ENCODE data around the gene ENOX1.

ENOX1 gene

GRCh38 chr13:43411211-43411610 is 375.6 kb downstream of the ENOX1 start:
- Histone ChIP-seq H3K36me3 (ENCODE audit: control insufficient read depth, insufficient read depth, low read length) (no peaks in the 10 kb centered on the region), H3K4me3 (ENCODE audit: low read depth, low read length) (no peak overlapping the region), H3K9ac (ENCODE audit: low read depth, low read length) (no peak overlapping the region), H3K4me1 (ENCODE audit: control insufficient read depth, insufficient read depth, low read length) (no peaks in the 10 kb centered on the region), H3K9me3 (ENCODE audit: control insufficient read depth, insufficient read depth, low read length) (no peaks in the 10 kb centered on the region), H3K27me3 (ENCODE audit: control insufficient read depth, insufficient read depth, low read length) (no peaks in the 10 kb centered on the region)

- Histone ChIP-seq H3K9ac (ENCODE audit: low read depth, low read length) (no peak overlapping the region), H3K36me3 (ENCODE audit: control insufficient read depth, insufficient read depth, low read length) (no peaks in the 10 kb centered on the region), H3K4me1 (ENCODE audit: control insufficient read depth, insufficient read depth, low read length) (no peaks in the 10 kb centered on the region)
Observed at GRCh38 chr13:43408274-43408673, 378.5 kb downstream of the ENOX1 start.

GRCh38 chr13:43407023-43407581 is 379.7 kb downstream of the ENOX1 start:
- Histone ChIP-seq H3K36me3 (ENCODE audit: control insufficient read depth, insufficient read depth, low read length) (no peaks in the 10 kb centered on the region), H3K9me3 (ENCODE audit: control insufficient read depth, insufficient read depth, low read length) (no peaks in the 10 kb centered on the region), H3K4me1 (ENCODE audit: control insufficient read depth, insufficient read depth, low read length) (no peaks in the 10 kb centered on the region), H3K4me3 (ENCODE audit: low read depth, low read length) (no peak overlapping the region), H3K27me3 (ENCODE audit: control insufficient read depth, insufficient read depth, low read length) (no peaks in the 10 kb centered on the region), H3K9ac (ENCODE audit: low read depth, low read length) (no peak overlapping the region)

More at GRCh38 chr13:43408274-43408673, 378.5 kb downstream of the ENOX1 start:
- Histone ChIP-seq H3K4me3 (ENCODE audit: low read depth, low read length) (no peak overlapping the region), H3K9me3 (ENCODE audit: control insufficient read depth, insufficient read depth, low read length) (no peaks in the 10 kb centered on the region), H3K27me3 (ENCODE audit: control insufficient read depth, insufficient read depth, low read length) (no peaks in the 10 kb centered on the region)

- Histone ChIP-seq H3K4me1 (ENCODE audit: control insufficient read depth, insufficient read depth, low read length) (no peaks in the 10 kb centered on the region), H3K9me3 (ENCODE audit: control insufficient read depth, insufficient read depth, low read length) (no peaks in the 10 kb centered on the region), H3K4me3 (ENCODE audit: low read depth, low read length) (no peak overlapping the region), H3K36me3 (ENCODE audit: control insufficient read depth, insufficient read depth, low read length) (no peaks in the 10 kb centered on the region), H3K9ac (ENCODE audit: low read depth, low read length) (no peak overlapping the region), H3K27me3 (ENCODE audit: control insufficient read depth, insufficient read depth, low read length) (no peaks in the 10 kb centered on the region)
Observed at GRCh38 chr13:43405457-43405856, 381.3 kb downstream of the ENOX1 start.

GRCh38 chr13:43402380-43402779 is 384.4 kb downstream of the ENOX1 start:
- H3K4me1 ChIP-seq (ENCODE audit: control insufficient read depth, insufficient read depth, low read length): no peaks in the 10 kb centered on the region
- no peaks in the 10 kb centered on the region for H3K36me3 ChIP-seq (ENCODE audit: control insufficient read depth, insufficient read depth, low read length)
- H3K9ac ChIP-seq (ENCODE audit: low read depth, low read length): no peak overlapping the region
- no peaks in the 10 kb centered on the region for H3K27me3 ChIP-seq (ENCODE audit: control insufficient read depth, insufficient read depth, low read length)
- H3K4me3 ChIP-seq (ENCODE audit: low read depth, low read length): no peak overlapping the region
- no peaks in the 10 kb centered on the region for H3K9me3 ChIP-seq (ENCODE audit: control insufficient read depth, insufficient read depth, low read length)

GRCh38 chr13:43401361-43401760 is 385.4 kb downstream of the ENOX1 start:
- H3K27me3 ChIP-seq (ENCODE audit: control insufficient read depth, insufficient read depth, low read length): no peaks in the 10 kb centered on the region
- H3K9ac ChIP-seq (ENCODE audit: low read depth, low read length): no peak overlapping the region
- no peaks in the 10 kb centered on the region for H3K9me3 ChIP-seq (ENCODE audit: control insufficient read depth, insufficient read depth, low read length)
- H3K36me3 ChIP-seq (ENCODE audit: control insufficient read depth, insufficient read depth, low read length): no peaks in the 10 kb centered on the region
- no peak overlapping the region for H3K4me3 ChIP-seq (ENCODE audit: low read depth, low read length)
- H3K4me1 ChIP-seq (ENCODE audit: control insufficient read depth, insufficient read depth, low read length): no peaks in the 10 kb centered on the region

- no peaks in the 10 kb centered on the region for H3K27me3 ChIP-seq (ENCODE audit: control insufficient read depth, insufficient read depth, low read length)
- H3K9me3 ChIP-seq (ENCODE audit: control insufficient read depth, insufficient read depth, low read length): no peaks in the 10 kb centered on the region
- no peaks in the 10 kb centered on the region for H3K4me1 ChIP-seq (ENCODE audit: control insufficient read depth, insufficient read depth, low read length)
- H3K4me3 ChIP-seq (ENCODE audit: low read depth, low read length): no peak overlapping the region
- no peak overlapping the region for H3K9ac ChIP-seq (ENCODE audit: low read depth, low read length)
- H3K36me3 ChIP-seq (ENCODE audit: control insufficient read depth, insufficient read depth, low read length): no peaks in the 10 kb centered on the region
Observed at GRCh38 chr13:43397111-43397510, 389.7 kb downstream of the ENOX1 start.

- Histone ChIP-seq H3K9me3 (ENCODE audit: control insufficient read depth, insufficient read depth, low read length) (no peaks in the 10 kb centered on the region), H3K4me1 (ENCODE audit: control insufficient read depth, insufficient read depth, low read length) (no peaks in the 10 kb centered on the region), H3K4me3 (ENCODE audit: low read depth, low read length) (no peak overlapping the region), H3K36me3 (ENCODE audit: control insufficient read depth, insufficient read depth, low read length) (no peaks in the 10 kb centered on the region), H3K27me3 (ENCODE audit: control insufficient read depth, insufficient read depth, low read length) (no peaks in the 10 kb centered on the region), H3K9ac (ENCODE audit: low read depth, low read length) (no peak overlapping the region)
Observed at GRCh38 chr13:43391036-43391435, 395.7 kb downstream of the ENOX1 start.

GRCh38 chr13:43390619-43391018 is 396.2 kb downstream of the ENOX1 start:
- Histone ChIP-seq H3K4me1 (ENCODE audit: control insufficient read depth, insufficient read depth, low read length) (no peaks in the 10 kb centered on the region), H3K9ac (ENCODE audit: low read depth, low read length) (no peak overlapping the region), H3K4me3 (ENCODE audit: low read depth, low read length) (no peak overlapping the region), H3K27me3 (ENCODE audit: control insufficient read depth, insufficient read depth, low read length) (no peaks in the 10 kb centered on the region), H3K36me3 (ENCODE audit: control insufficient read depth, insufficient read depth, low read length) (no peaks in the 10 kb centered on the region), H3K9me3 (ENCODE audit: control insufficient read depth, insufficient read depth, low read length) (no peaks in the 10 kb centered on the region)

GRCh38 chr13:43389983-43390382 is 396.8 kb downstream of the ENOX1 start:
- no peak overlapping the region for H3K4me3 ChIP-seq (ENCODE audit: low read depth, low read length)
- no peaks in the 10 kb centered on the region for H3K27me3 ChIP-seq (ENCODE audit: control insufficient read depth, insufficient read depth, low read length)
- no peaks in the 10 kb centered on the region for H3K4me1 ChIP-seq (ENCODE audit: control insufficient read depth, insufficient read depth, low read length)
- no peak overlapping the region for H3K9ac ChIP-seq (ENCODE audit: low read depth, low read length)
- no peaks in the 10 kb centered on the region for H3K36me3 ChIP-seq (ENCODE audit: control insufficient read depth, insufficient read depth, low read length)
- no peaks in the 10 kb centered on the region for H3K9me3 ChIP-seq (ENCODE audit: control insufficient read depth, insufficient read depth, low read length)

GRCh38 chr13:43389573-43389972 is 397.2 kb downstream of the ENOX1 start:
- no peaks in the 10 kb centered on the region for H3K9me3 ChIP-seq (ENCODE audit: control insufficient read depth, insufficient read depth, low read length)
- no peak overlapping the region for H3K9ac ChIP-seq (ENCODE audit: low read depth, low read length)
- H3K4me3 ChIP-seq (ENCODE audit: low read depth, low read length): no peak overlapping the region
- H3K4me1 ChIP-seq (ENCODE audit: control insufficient read depth, insufficient read depth, low read length): no peaks in the 10 kb centered on the region
- H3K27me3 ChIP-seq (ENCODE audit: control insufficient read depth, insufficient read depth, low read length): no peaks in the 10 kb centered on the region
- no peaks in the 10 kb centered on the region for H3K36me3 ChIP-seq (ENCODE audit: control insufficient read depth, insufficient read depth, low read length)

GRCh38 chr13:43388282-43389034 is 398.3 kb downstream of the ENOX1 start:
- Histone ChIP-seq H3K27me3 (ENCODE audit: control insufficient read depth, insufficient read depth, low read length) (no peaks in the 10 kb centered on the region), H3K9me3 (ENCODE audit: control insufficient read depth, insufficient read depth, low read length) (no peaks in the 10 kb centered on the region), H3K9ac (ENCODE audit: low read depth, low read length) (no peak overlapping the region), H3K4me1 (ENCODE audit: control insufficient read depth, insufficient read depth, low read length) (no peaks in the 10 kb centered on the region), H3K4me3 (ENCODE audit: low read depth, low read length) (no peak overlapping the region), H3K36me3 (ENCODE audit: control insufficient read depth, insufficient read depth, low read length) (no peaks in the 10 kb centered on the region)
